Neural crest cell (in vitro differentiated cells): ENCODE results near the gene SPSB3. TPM values are rescaled to one million over a fixed set of nuclear protein-coding genes. Genes with fewer than 3 reads are reported as not detected.

Source experiments
- DNase-seq: peaks from one replicate; pipeline ENCODE4 v3.0.0; 2021; ENCODE audit warnings: low read depth, mixed read lengths, low spot score
- H3K27ac Mint-ChIP-seq: one replicate; pipeline ENCODE4 v1.8.0; 2021; ENCODE audit warnings: mild to moderate bottlenecking, mixed read lengths; ENCODE audit not compliant: unreplicated experiment
- H3K27me3 Mint-ChIP-seq: 2 replicates; pipeline ENCODE4 v1.8.0; 2021; ENCODE audit warnings: low read depth, mild to moderate bottlenecking, mixed read lengths
- H3K36me3 Mint-ChIP-seq: 2 replicates; pipeline ENCODE4 v1.8.0; 2021; ENCODE audit warnings: low read depth, mild to moderate bottlenecking, mixed read lengths
- H3K4me1 Mint-ChIP-seq: 2 replicates; pipeline ENCODE4 v1.8.0; 2021; ENCODE audit warnings: mixed read lengths
- H3K4me3 Mint-ChIP-seq: one replicate; pipeline ENCODE4 v1.8.0; 2021; ENCODE audit warnings: mild to moderate bottlenecking, mixed read lengths
- H3K9me3 Mint-ChIP-seq: 2 replicates; pipeline ENCODE4 v1.8.0; 2021; ENCODE audit warnings: mixed read lengths
- total RNA-seq: library from RNA; stranded (reverse); gene quantifications from 2 replicates; pipeline ENCODE4 v1.2.1, GENCODE V29; 2021
- TF ChIP-seq, protein P1 (sequence below): fragments of 200-600 bp; sonication (generic); conservative IDR thresholded peaks from 2 replicates; pipeline ENCODE4 v1.5.0; 2021; ENCODE audit warnings: antibody characterized with exemption, mild to moderate bottlenecking

SPSB3 gene
- total RNA-seq, 1 donor from 2014 or later = 23.8 TPM

DNA sequence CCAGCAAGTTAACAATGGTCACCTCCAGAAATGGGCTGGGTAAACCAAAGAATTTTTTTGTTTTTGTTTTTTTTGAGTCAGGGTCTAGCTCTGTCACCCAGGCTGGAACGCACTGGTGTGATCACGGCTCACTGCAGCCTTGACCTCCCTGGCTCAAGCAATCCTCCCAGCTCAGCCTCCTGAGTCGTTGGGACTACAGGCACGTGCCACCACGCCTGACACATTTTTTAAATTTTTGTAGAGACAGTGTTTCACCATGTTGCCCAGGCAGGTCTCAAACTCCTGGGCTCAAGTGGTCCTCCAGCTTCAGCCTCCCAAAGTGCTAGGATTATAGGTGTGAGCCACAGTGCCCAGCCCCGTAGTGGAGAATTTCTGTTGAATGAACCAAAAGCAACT, 1.7 kb downstream of the SPSB3 start:
- H3K9me3 Mint-ChIP-seq = no peaks in the 10 kb centered on the region
- TF ChIP-seq, protein P1, sequence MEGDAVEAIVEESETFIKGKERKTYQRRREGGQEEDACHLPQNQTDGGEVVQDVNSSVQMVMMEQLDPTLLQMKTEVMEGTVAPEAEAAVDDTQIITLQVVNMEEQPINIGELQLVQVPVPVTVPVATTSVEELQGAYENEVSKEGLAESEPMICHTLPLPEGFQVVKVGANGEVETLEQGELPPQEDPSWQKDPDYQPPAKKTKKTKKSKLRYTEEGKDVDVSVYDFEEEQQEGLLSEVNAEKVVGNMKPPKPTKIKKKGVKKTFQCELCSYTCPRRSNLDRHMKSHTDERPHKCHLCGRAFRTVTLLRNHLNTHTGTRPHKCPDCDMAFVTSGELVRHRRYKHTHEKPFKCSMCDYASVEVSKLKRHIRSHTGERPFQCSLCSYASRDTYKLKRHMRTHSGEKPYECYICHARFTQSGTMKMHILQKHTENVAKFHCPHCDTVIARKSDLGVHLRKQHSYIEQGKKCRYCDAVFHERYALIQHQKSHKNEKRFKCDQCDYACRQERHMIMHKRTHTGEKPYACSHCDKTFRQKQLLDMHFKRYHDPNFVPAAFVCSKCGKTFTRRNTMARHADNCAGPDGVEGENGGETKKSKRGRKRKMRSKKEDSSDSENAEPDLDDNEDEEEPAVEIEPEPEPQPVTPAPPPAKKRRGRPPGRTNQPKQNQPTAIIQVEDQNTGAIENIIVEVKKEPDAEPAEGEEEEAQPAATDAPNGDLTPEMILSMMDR = no peak
- DNase-seq = no peak
- peaks cover 4% of the 10 kb centered on the region for H3K27me3 Mint-ChIP-seq
- peak overlapping the region; percentile 88 for H3K4me3 Mint-ChIP-seq
- H3K27ac Mint-ChIP-seq = no peak overlapping the region
- H3K36me3 Mint-ChIP-seq = peaks cover 5% of the 10 kb centered on the region
- H3K4me1 Mint-ChIP-seq = peaks cover 22% of the 10 kb centered on the region

DNA sequence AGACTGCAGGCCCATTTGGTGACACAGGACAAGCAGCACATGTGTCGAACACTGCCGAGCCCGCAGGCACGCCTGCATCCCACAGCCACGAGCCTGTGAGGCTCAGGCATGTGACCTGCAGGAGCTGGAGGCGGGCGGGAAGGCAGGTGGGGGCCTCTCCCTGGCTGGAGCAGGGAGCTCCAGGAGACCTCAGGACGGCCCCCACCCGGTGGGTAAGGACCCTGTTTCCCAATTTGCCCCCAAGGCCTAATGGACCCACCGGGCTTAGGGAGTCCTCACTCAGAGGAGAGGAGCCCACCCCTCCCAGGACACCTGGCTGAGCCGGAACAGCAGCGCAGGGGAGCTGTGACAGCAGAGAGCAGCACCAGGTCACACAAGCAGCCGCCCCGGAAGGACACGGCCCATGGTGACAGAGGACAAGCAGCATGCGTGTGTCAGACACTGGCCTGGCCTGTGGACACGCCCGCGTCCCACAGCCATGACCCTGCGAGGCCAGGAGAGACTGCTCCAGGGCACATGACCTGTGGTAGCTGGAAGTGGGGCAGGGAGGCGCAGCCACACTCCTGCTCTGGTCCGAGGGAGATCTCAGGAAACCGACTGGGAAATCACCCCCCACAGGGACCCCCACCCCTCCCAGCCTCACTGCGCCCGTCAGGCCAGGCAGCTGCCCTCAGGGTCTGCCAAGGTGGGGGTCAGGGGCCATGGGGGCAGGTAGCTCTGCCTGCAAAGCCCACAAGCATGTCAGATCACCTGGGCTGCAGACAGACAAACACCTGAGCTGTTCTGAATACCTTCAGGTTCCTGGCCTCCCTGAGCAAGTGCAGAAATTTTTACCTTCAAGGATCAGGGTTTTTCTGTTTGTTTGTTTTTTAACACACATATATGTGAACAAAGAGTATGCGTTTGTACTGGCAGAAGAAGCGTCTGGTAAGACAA, 2.4 kb downstream of the SPSB3 start:
- Mint-ChIP-seq H3K27me3 (peaks cover 4% of the 10 kb centered on the region), H3K4me3 (peak overlapping the region; percentile 88), H3K4me1 (peaks cover 22% of the 10 kb centered on the region), H3K9me3 (no peaks in the 10 kb centered on the region), H3K27ac (no peak overlapping the region), H3K36me3 (peaks cover 5% of the 10 kb centered on the region)
- DNase-seq = no peak
- TF ChIP-seq, protein P1 = no peak

DNA sequence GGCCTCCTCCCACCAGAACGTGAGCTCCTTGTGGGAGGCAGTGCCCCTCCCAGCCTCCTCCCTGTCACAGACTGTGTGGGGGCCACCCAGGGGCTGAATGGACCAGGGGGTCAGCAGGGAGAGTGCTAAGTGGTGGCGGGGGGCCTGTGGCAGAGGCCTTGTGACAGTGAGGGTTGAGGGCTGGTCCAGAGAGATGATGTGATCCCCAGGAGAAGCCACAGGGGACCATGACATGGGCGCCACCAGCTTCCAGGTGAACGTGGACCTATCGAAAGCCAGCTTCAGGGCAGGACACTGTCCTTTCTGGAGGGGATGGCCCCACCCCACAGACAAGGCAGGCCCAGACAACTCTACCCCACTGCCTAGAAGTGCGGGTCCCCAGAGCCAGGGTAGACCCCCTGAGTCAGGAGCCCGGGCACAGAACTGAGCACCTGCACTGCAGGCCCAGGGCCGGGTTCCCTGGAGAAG, 3.1 kb downstream of the SPSB3 start:
- no peak for DNase-seq
- Mint-ChIP-seq H3K4me1 (peaks cover 22% of the 10 kb centered on the region), H3K27me3 (peaks cover 4% of the 10 kb centered on the region), H3K4me3 (peak overlapping the region; percentile 54), H3K9me3 (no peaks in the 10 kb centered on the region), H3K36me3 (peaks cover 5% of the 10 kb centered on the region), H3K27ac (no peak overlapping the region)
- TF ChIP-seq, protein P1 = no peak

DNA sequence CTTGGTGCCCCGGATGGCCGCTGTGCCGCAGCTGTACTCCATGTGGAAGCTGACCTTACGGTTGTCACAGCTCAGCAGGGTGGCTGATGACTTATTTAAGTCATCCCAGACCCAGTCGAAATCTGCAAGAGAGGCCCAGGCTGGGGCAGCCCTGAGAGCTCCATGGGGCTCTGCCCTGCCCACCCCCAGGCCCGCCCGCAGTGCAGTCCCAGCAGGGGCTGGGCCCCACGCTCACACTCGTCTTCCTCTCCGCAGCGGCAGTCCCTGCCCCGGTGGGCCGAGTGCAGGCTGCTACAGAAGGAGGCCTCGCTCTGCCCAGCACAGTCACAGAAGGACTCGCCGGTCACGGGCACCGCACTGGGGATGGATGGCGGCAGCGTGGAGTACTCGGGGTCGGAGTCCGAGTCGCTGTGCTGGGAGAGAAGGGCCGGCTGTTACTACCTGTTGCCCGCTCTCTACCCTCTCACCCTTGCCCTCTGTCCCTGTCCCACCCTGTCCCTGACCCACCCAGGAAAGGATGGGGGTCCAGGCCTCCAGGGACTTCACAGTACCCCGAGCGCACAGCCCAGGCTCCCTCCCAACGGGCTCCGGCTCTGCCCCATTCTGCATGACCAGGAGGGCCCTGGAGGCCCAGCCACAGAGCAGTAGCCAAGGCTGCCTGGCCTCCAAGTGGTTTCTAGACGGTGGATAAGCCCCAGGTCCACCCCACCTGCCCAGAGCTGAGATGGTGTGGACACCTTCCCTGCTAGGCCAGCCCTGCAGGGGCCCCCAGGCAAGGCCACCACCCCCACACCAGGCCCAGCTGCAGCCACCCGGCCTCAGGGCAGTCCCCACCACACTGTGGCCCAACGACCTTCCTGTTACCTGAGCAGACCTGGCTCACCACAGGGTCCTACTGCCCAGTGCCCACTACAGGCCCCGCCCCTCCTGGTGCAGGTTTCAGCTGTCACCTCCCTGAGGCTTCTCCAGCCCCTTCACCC, 3.9 kb downstream of the SPSB3 start:
- Mint-ChIP-seq H3K36me3 (peaks cover 5% of the 10 kb centered on the region), H3K27ac (no peak overlapping the region)
- DNase-seq = no peak

More for the DNA sequence above, 3.9 kb downstream of the SPSB3 start:
- Mint-ChIP-seq H3K27me3 (peaks cover 4% of the 10 kb centered on the region), H3K4me1 (peaks cover 18% of the 10 kb centered on the region), H3K4me3 (peak overlapping the region; percentile 54), H3K9me3 (no peaks in the 10 kb centered on the region)
- TF ChIP-seq, protein P1 = no peak
